ENCODE results near the gene SYNE2. TPM values are rescaled to one million over a fixed set of nuclear protein-coding genes. Genes with fewer than 3 reads are reported as not detected.

Gene SYNE2
- total RNA-seq, 1 donor = 131 TPM

- Histone ChIP-seq H3K4me1 (ENCODE audit: insufficient read depth, low read length) (no peaks in the 10 kb centered on the region), H3K4me3 (ENCODE audit: low read length) (no peak overlapping the region), H3K27me3 (ENCODE audit: insufficient read depth, low read length) (no peaks in the 10 kb centered on the region), H3K9me3 (ENCODE audit: low read depth, low read length) (no peaks in the 10 kb centered on the region)
Observed at GRCh38 chr14:63918411-63918810, 65.6 kb downstream of the SYNE2 start.

- H3K9me3 ChIP-seq (ENCODE audit: low read depth, low read length) = no peaks in the 10 kb centered on the region
- no peak overlapping the region for H3K4me3 ChIP-seq (ENCODE audit: low read length)
- no peaks in the 10 kb centered on the region for H3K4me1 ChIP-seq (ENCODE audit: insufficient read depth, low read length)
- H3K27me3 ChIP-seq (ENCODE audit: insufficient read depth, low read length) = no peaks in the 10 kb centered on the region
Observed at GRCh38 chr14:63922696-63923421, 70.1 kb downstream of the SYNE2 start.

- no peak overlapping the region for H3K4me3 ChIP-seq (ENCODE audit: low read length)
Observed at GRCh38 chr14:63923422-63923752, 70.6 kb downstream of the SYNE2 start.

GRCh38 chr14:63924375-63924774 is 71.6 kb downstream of the SYNE2 start:
- H3K27me3 ChIP-seq (ENCODE audit: insufficient read depth, low read length) = no peaks in the 10 kb centered on the region
- no peak overlapping the region for H3K4me3 ChIP-seq (ENCODE audit: low read length)

More at GRCh38 chr14:63923422-63923752, 70.6 kb downstream of the SYNE2 start:
- H3K27me3 ChIP-seq (ENCODE audit: insufficient read depth, low read length) = no peaks in the 10 kb centered on the region
- H3K4me1 ChIP-seq (ENCODE audit: insufficient read depth, low read length) = no peaks in the 10 kb centered on the region
- no peaks in the 10 kb centered on the region for H3K9me3 ChIP-seq (ENCODE audit: low read depth, low read length)

GRCh38 chr14:63926641-63927040 is 73.8 kb downstream of the SYNE2 start:
- Histone ChIP-seq H3K9me3 (ENCODE audit: low read depth, low read length) (no peaks in the 10 kb centered on the region), H3K27me3 (ENCODE audit: insufficient read depth, low read length) (no peaks in the 10 kb centered on the region), H3K4me3 (ENCODE audit: low read length) (no peak overlapping the region), H3K4me1 (ENCODE audit: insufficient read depth, low read length) (no peaks in the 10 kb centered on the region)

More at GRCh38 chr14:63924375-63924774, 71.6 kb downstream of the SYNE2 start:
- Histone ChIP-seq H3K9me3 (ENCODE audit: low read depth, low read length) (no peaks in the 10 kb centered on the region), H3K4me1 (ENCODE audit: insufficient read depth, low read length) (no peaks in the 10 kb centered on the region)

GRCh38 chr14:63928744-63929174 is 76.0 kb downstream of the SYNE2 start:
- Histone ChIP-seq H3K27me3 (ENCODE audit: insufficient read depth, low read length) (no peaks in the 10 kb centered on the region), H3K9me3 (ENCODE audit: low read depth, low read length) (no peaks in the 10 kb centered on the region), H3K4me1 (ENCODE audit: insufficient read depth, low read length) (no peaks in the 10 kb centered on the region), H3K4me3 (ENCODE audit: low read length) (no peak overlapping the region)

- Histone ChIP-seq H3K4me3 (ENCODE audit: low read length) (no peak overlapping the region), H3K4me1 (ENCODE audit: insufficient read depth, low read length) (peaks cover 11% of the 10 kb centered on the region), H3K9me3 (ENCODE audit: low read depth, low read length) (no peaks in the 10 kb centered on the region), H3K27me3 (ENCODE audit: insufficient read depth, low read length) (no peaks in the 10 kb centered on the region)
Observed at GRCh38 chr14:63933110-63933509, 80.3 kb downstream of the SYNE2 start.

- no peaks in the 10 kb centered on the region for H3K9me3 ChIP-seq (ENCODE audit: low read depth, low read length)
- no peak overlapping the region for H3K4me3 ChIP-seq (ENCODE audit: low read length)
- no peaks in the 10 kb centered on the region for H3K27me3 ChIP-seq (ENCODE audit: insufficient read depth, low read length)
- peaks cover 17% of the 10 kb centered on the region for H3K4me1 ChIP-seq (ENCODE audit: insufficient read depth, low read length)
Observed at GRCh38 chr14:63933711-63934110, 80.9 kb downstream of the SYNE2 start.

GRCh38 chr14:63938198-63939005 is 85.6 kb downstream of the SYNE2 start:
- H3K27me3 ChIP-seq (ENCODE audit: insufficient read depth, low read length) = no peaks in the 10 kb centered on the region
- H3K4me1 ChIP-seq (ENCODE audit: insufficient read depth, low read length) = peaks cover 37% of the 10 kb centered on the region
- no peaks in the 10 kb centered on the region for H3K9me3 ChIP-seq (ENCODE audit: low read depth, low read length)
- H3K4me3 ChIP-seq (ENCODE audit: low read length) = no peak overlapping the region

GRCh38 chr14:63939006-63939270 is 86.1 kb downstream of the SYNE2 start:
- no peaks in the 10 kb centered on the region for H3K27me3 ChIP-seq (ENCODE audit: insufficient read depth, low read length)
- no peak overlapping the region for H3K4me3 ChIP-seq (ENCODE audit: low read length)
- no peaks in the 10 kb centered on the region for H3K9me3 ChIP-seq (ENCODE audit: low read depth, low read length)
- peaks cover 37% of the 10 kb centered on the region for H3K4me1 ChIP-seq (ENCODE audit: insufficient read depth, low read length)

GRCh38 chr14:63940387-63940786 is 87.6 kb downstream of the SYNE2 start:
- Histone ChIP-seq H3K4me1 (ENCODE audit: insufficient read depth, low read length) (peaks cover 37% of the 10 kb centered on the region), H3K4me3 (ENCODE audit: low read length) (no peak overlapping the region), H3K27me3 (ENCODE audit: insufficient read depth, low read length) (no peaks in the 10 kb centered on the region), H3K9me3 (ENCODE audit: low read depth, low read length) (no peaks in the 10 kb centered on the region)

- H3K27me3 ChIP-seq (ENCODE audit: insufficient read depth, low read length) = no peaks in the 10 kb centered on the region
- H3K4me3 ChIP-seq (ENCODE audit: low read length) = no peak overlapping the region
- no peaks in the 10 kb centered on the region for H3K9me3 ChIP-seq (ENCODE audit: low read depth, low read length)
- peaks cover 37% of the 10 kb centered on the region for H3K4me1 ChIP-seq (ENCODE audit: insufficient read depth, low read length)
Observed at GRCh38 chr14:63941023-63941422, 88.2 kb downstream of the SYNE2 start.

- H3K27me3 ChIP-seq (ENCODE audit: insufficient read depth, low read length) = no peaks in the 10 kb centered on the region
- no peaks in the 10 kb centered on the region for H3K9me3 ChIP-seq (ENCODE audit: low read depth, low read length)
- no peaks in the 10 kb centered on the region for H3K4me1 ChIP-seq (ENCODE audit: insufficient read depth, low read length)
- no peak overlapping the region for H3K4me3 ChIP-seq (ENCODE audit: low read length)
Observed at GRCh38 chr14:63949696-63950095, 96.9 kb downstream of the SYNE2 start.

- no peaks in the 10 kb centered on the region for H3K9me3 ChIP-seq (ENCODE audit: low read depth, low read length)
- no peak overlapping the region for H3K4me3 ChIP-seq (ENCODE audit: low read length)
- H3K4me1 ChIP-seq (ENCODE audit: insufficient read depth, low read length) = no peaks in the 10 kb centered on the region
- no peaks in the 10 kb centered on the region for H3K27me3 ChIP-seq (ENCODE audit: insufficient read depth, low read length)
Observed at GRCh38 chr14:63951021-63951420, 98.2 kb downstream of the SYNE2 start.

- no peak overlapping the region for H3K4me3 ChIP-seq (ENCODE audit: low read length)
- H3K4me1 ChIP-seq (ENCODE audit: insufficient read depth, low read length) = no peaks in the 10 kb centered on the region
- no peaks in the 10 kb centered on the region for H3K27me3 ChIP-seq (ENCODE audit: insufficient read depth, low read length)
- no peaks in the 10 kb centered on the region for H3K9me3 ChIP-seq (ENCODE audit: low read depth, low read length)
Observed at GRCh38 chr14:63951429-63951828, 98.6 kb downstream of the SYNE2 start.
